Keratinocyte (primary cell): Measurements from ENCODE around the gene PYGB. TPM values are rescaled to one million over a fixed set of nuclear protein-coding genes. Genes with fewer than 3 reads are reported as not detected.
"Not testable (repeated sequence)": the region's sequence is repeated elsewhere in the genome, so short reads cannot be mapped to it uniquely, and the experiment has no call there.

Experiments used
- DNase-seq: peaks from one replicate; pipeline ENCODE4 v3.0.0-alpha.2; 2011; ENCODE audit warnings: low read depth, missing footprints, low spot score
- FAIRE-seq: peaks from 2 replicates; lab custom pipeline; 2011; peaks lifted over from hg19 to GRCh38; lab: Jason Lieb, UNC
- H2AFZ ChIP-seq: 2 replicates; pipeline ENCODE4 v1.6.0; 2012; ENCODE audit warnings: low read length, control low read depth, inconsistent platforms; ENCODE audit not compliant: control insufficient read depth
- H3K27ac ChIP-seq: 2 replicates; pipeline ENCODE4 v1.5.1; 2011; ENCODE audit warnings: low read length; ENCODE audit not compliant: control insufficient read depth, insufficient read depth
- H3K27me3 ChIP-seq: 3 replicates; pipeline ENCODE4 v1.6.0; 2011; ENCODE audit warnings: low read length; ENCODE audit not compliant: control insufficient read depth, insufficient read depth; ENCODE audit errors: extremely low read depth
- H3K36me3 ChIP-seq, 2 experiments: 2 replicates in 1 of 2; 3 replicates in 1 of 2; pipeline ENCODE4 v1.5.1; 2011; ENCODE audit warnings: low read length in 2 of 2, mild to moderate bottlenecking in 1 of 2; ENCODE audit not compliant: control insufficient read depth in 2 of 2, insufficient read depth in 2 of 2; ENCODE audit errors: extremely low read depth in 1 of 2
- H3K4me1 ChIP-seq: 3 replicates; pipeline ENCODE4 v1.5.1; 2011; ENCODE audit warnings: low read length; ENCODE audit not compliant: control insufficient read depth, insufficient read depth; ENCODE audit errors: extremely low read depth
- H3K4me2 ChIP-seq: 3 replicates; pipeline ENCODE4 v1.6.0; 2011; ENCODE audit warnings: low read depth, low read length; ENCODE audit not compliant: control insufficient read depth, insufficient read depth; ENCODE audit errors: extremely low read depth
- H3K4me3 ChIP-seq, 3 experiments: fragments of 200-600 bp in 1 of 3; sonication (generic) in 1 of 3; 2 replicates in 2 of 3; 3 replicates in 1 of 3; pipeline ENCODE4 v1.5.1; 2011 to 2016; ENCODE audit warnings: low read length in 3 of 3, mild to moderate bottlenecking in 3 of 3, control low read depth in 2 of 3, inconsistent platforms in 1 of 3, low read depth in 1 of 3, mixed read lengths in 1 of 3, mixed run types in 1 of 3, moderate library complexity in 1 of 3; ENCODE audit not compliant: control insufficient read depth in 2 of 3, insufficient read depth in 2 of 3; ENCODE audit errors: extremely low read depth in 1 of 3
- H3K79me2 ChIP-seq: 2 replicates; pipeline ENCODE4 v1.6.0; 2012; ENCODE audit warnings: low read length; ENCODE audit not compliant: control insufficient read depth, insufficient read depth
- H3K9ac ChIP-seq: 3 replicates; pipeline ENCODE4 v1.6.0; 2011; ENCODE audit warnings: low read length; ENCODE audit not compliant: control insufficient read depth, insufficient read depth; ENCODE audit errors: extremely low read depth
- H3K9me1 ChIP-seq: 3 replicates; pipeline ENCODE4 v1.6.0; 2011; ENCODE audit warnings: low read length; ENCODE audit not compliant: control insufficient read depth, insufficient read depth; ENCODE audit errors: extremely low read depth
- H3K9me3 ChIP-seq: 2 replicates; pipeline ENCODE4 v1.5.1; 2012; ENCODE audit warnings: low read depth, low read length; ENCODE audit not compliant: control insufficient read depth
- H4K20me1 ChIP-seq: 3 replicates; pipeline ENCODE4 v1.6.0; 2011; ENCODE audit warnings: low read length; ENCODE audit not compliant: control insufficient read depth, insufficient read depth; ENCODE audit errors: extremely low read depth
- EZH2 ChIP-seq: IDR thresholded peaks from one replicate; pipeline ENCODE4 v1.6.1; 2012; ENCODE audit warnings: inconsistent platforms, mild to moderate bottlenecking, low read length, moderate library complexity
- dilution Hi-C: fragments of 300-500 bp; cut with MboI; formaldehyde crosslinking; loops from one replicate; pipeline ENCODE4 v1.7.0; 2020; ENCODE audit warnings: low sequenced_read_pairs; ENCODE audit not compliant: extremely low pct_ligation_motif_present
- polyA plus RNA-seq, 5 experiments: library from polyadenylated mRNA; depleted of rRNA in 3 of 5; stranded (reverse) in 3 of 5; stranded (forward) in 1 of 5; unstranded in 1 of 5; fragments of >200 nt; gene quantifications; 1 replicate in 1 of 5; 2 replicates in 3 of 5; 3 replicates in 1 of 5; pipeline versions ENCODE4 v1.2.1 to v1.2.3, GENCODE V29; 2011 to 2012; ENCODE audit warnings: missing spikeins in 2 of 5, low read depth in 1 of 5, low replicate concordance in 1 of 5
- TF ChIP-seq, protein P1 (sequence below), 3 experiments: IDR thresholded peaks in 1 of 3; conservative IDR thresholded peaks in 1 of 3; optimal IDR thresholded peaks in 1 of 3; 2 replicates in 2 of 3; 3 replicates in 1 of 3; pipeline versions ENCODE3 to v1.5.1; 2011; ENCODE audit warnings: low read length in 3 of 3, mild to moderate bottlenecking in 3 of 3, moderate library complexity in 2 of 3, control low read depth in 1 of 3, inconsistent platforms in 1 of 3; ENCODE audit not compliant: insufficient read depth in 2 of 3; ENCODE audit errors: extremely low read depth in 1 of 3

Gene PYGB
- polyA plus RNA-seq, 1 donor (not counting 4 experiments of a cell fraction or from before 2014, with no cell fraction given): 78.3 TPM

GRCh38 chr20:25238319-25239037 is 9.4 kb upstream of the PYGB start:
- Histone ChIP-seq H2AFZ (no peak overlapping the region), H3K79me2 (no peaks in the 10 kb centered on the region), H4K20me1 (no peaks in the 10 kb centered on the region), H3K9ac (peak overlapping the region; percentile 64), H3K4me3 (no peak overlapping the region), H3K4me2 (peak overlapping the region; percentile 45), H3K4me1 (peaks cover 60% of the 10 kb centered on the region), H3K9me1 (no peaks in the 10 kb centered on the region), H3K9me3 (no peaks in the 10 kb centered on the region), H3K27ac (peak overlapping the region; percentile 95), H3K36me3 (no peaks in the 10 kb centered on the region), H3K27me3 (no peaks in the 10 kb centered on the region)
- FAIRE-seq (no peak), DNase-seq (no peak)
- dilution Hi-C loops: no loop called here
- TF ChIP-seq EZH2: no peak
- TF ChIP-seq, protein P1, sequence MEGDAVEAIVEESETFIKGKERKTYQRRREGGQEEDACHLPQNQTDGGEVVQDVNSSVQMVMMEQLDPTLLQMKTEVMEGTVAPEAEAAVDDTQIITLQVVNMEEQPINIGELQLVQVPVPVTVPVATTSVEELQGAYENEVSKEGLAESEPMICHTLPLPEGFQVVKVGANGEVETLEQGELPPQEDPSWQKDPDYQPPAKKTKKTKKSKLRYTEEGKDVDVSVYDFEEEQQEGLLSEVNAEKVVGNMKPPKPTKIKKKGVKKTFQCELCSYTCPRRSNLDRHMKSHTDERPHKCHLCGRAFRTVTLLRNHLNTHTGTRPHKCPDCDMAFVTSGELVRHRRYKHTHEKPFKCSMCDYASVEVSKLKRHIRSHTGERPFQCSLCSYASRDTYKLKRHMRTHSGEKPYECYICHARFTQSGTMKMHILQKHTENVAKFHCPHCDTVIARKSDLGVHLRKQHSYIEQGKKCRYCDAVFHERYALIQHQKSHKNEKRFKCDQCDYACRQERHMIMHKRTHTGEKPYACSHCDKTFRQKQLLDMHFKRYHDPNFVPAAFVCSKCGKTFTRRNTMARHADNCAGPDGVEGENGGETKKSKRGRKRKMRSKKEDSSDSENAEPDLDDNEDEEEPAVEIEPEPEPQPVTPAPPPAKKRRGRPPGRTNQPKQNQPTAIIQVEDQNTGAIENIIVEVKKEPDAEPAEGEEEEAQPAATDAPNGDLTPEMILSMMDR (optimal IDR thresholded peaks at IDR 0.05 in 1 of 3, IDR thresholded peaks at IDR 0.05 in 1 of 3, conservative IDR thresholded peaks at IDR 0.05 in 1 of 3; ENCODE audit: extremely low read depth in 1 of 3, insufficient read depth in 2 of 3, low read length in 3 of 3): no peak

- Histone ChIP-seq H3K4me1 (peaks cover 50% of the 10 kb centered on the region), H3K27ac (peak overlapping the region; percentile 95), H3K9me3 (peaks cover 2% of the 10 kb centered on the region), H3K4me3 (no peak overlapping the region), H2AFZ (no peak overlapping the region), H3K79me2 (no peaks in the 10 kb centered on the region), H4K20me1 (no peaks in the 10 kb centered on the region), H3K36me3 (no peaks in the 10 kb centered on the region), H3K9me1 (no peaks in the 10 kb centered on the region), H3K27me3 (no peaks in the 10 kb centered on the region), H3K9ac (peak overlapping the region; percentile 15), H3K4me2 (no peak overlapping the region)
- no peak for FAIRE-seq
- no peak for DNase-seq
- TF ChIP-seq EZH2: no peak
- TF ChIP-seq, protein P1 (optimal IDR thresholded peaks at IDR 0.05 in 1 of 3, IDR thresholded peaks at IDR 0.05 in 1 of 3, conservative IDR thresholded peaks at IDR 0.05 in 1 of 3; ENCODE audit: extremely low read depth in 1 of 3, insufficient read depth in 2 of 3, low read length in 3 of 3): no peak
- dilution Hi-C loops: no loop called here
Observed at GRCh38 chr20:25239387-25240370, 8.2 kb upstream of the PYGB start.

DNA sequence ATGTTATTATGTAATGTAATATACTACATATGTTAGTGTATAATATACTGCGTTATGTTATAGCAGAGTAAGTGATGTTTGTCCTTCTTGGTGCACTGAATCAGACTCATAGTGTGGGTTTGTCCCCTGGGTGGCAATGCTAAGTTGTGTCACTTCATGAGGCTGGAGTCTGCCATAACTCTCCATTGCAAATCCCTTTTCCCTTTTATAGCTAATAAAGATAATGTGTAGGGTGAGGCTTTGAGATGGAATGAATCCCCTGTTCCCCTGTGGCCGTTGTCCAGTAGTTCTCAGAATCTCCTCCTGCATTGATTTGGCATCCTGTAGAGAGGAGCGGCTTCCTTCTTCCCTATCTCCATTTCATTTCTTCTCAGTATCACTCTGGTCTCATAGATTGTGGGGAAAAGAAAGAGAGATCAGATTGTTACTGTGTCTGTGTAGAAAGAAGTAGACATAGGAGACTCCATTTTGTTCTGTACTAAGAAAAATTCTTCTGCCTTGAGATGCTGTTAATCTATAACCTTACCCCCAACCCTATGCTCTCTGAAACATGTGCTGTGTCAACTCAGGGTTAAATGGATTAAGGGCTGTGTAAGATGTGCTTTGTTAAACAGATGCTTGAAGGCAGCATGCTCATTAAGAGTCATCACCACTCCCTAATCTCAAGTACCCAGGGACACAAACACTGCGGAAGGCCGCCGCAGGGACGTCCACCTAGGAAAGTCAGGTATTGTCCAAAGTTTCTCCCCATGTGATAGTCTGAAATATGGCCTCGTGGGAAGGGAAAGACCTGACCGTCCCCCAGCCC is 6.8 kb upstream of the PYGB start:
- dilution Hi-C loops, H3K9me3 ChIP-seq, H3K36me3 ChIP-seq, H3K79me2 ChIP-seq, H4K20me1 ChIP-seq, H2AFZ ChIP-seq, H3K9me1 ChIP-seq, DNase-seq, FAIRE-seq, H3K4me3 ChIP-seq, H3K27me3 ChIP-seq, H3K4me2 ChIP-seq: not testable (repeated sequence)
- H3K27ac ChIP-seq: peak overlapping the region; percentile 77
- peaks cover 43% of the 10 kb centered on the region for H3K4me1 ChIP-seq
- H3K9ac ChIP-seq: peak overlapping the region; percentile 15
